ENCODE data around the gene OGFOD2. TPM values are rescaled to one million over a fixed set of nuclear protein-coding genes. Genes with fewer than 3 reads are reported as not detected.

Gene OGFOD2
- total RNA-seq, 4 donors from 2014 or later = 5.9 to 16.3 (median 15.5) TPM

- peak; percentile 46 to 49 for DNase-seq
- peaks cover 0 to 18% of the 10 kb centered on the region in 2 donors for H3K4me1 ChIP-seq
- no peaks in the 10 kb centered on the region for H3K36me3 ChIP-seq
- 53 to 76% methylated on average over 10 of the region's 10 CpGs for WGBS, 2 donors
- H3K9me3 ChIP-seq = no peaks in the 10 kb centered on the region
- H3K4me3 ChIP-seq (replicated peaks in 1 of 3) = no peak overlapping the region
- intact Hi-C loops (cut with DNase I) = no loop called here
- H3K27ac ChIP-seq = peak overlapping the region; percentile 15 to 65 (median 40)
- TF ChIP-seq POLR2A (IDR thresholded peaks at IDR 0.05) = no peak
- TF ChIP-seq, protein P1, sequence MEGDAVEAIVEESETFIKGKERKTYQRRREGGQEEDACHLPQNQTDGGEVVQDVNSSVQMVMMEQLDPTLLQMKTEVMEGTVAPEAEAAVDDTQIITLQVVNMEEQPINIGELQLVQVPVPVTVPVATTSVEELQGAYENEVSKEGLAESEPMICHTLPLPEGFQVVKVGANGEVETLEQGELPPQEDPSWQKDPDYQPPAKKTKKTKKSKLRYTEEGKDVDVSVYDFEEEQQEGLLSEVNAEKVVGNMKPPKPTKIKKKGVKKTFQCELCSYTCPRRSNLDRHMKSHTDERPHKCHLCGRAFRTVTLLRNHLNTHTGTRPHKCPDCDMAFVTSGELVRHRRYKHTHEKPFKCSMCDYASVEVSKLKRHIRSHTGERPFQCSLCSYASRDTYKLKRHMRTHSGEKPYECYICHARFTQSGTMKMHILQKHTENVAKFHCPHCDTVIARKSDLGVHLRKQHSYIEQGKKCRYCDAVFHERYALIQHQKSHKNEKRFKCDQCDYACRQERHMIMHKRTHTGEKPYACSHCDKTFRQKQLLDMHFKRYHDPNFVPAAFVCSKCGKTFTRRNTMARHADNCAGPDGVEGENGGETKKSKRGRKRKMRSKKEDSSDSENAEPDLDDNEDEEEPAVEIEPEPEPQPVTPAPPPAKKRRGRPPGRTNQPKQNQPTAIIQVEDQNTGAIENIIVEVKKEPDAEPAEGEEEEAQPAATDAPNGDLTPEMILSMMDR (IDR thresholded peaks at IDR 0.05) = peak in 1 of 6 experiments; percentile 7
- H3K27me3 ChIP-seq = no peaks in the 10 kb centered on the region
Observed at GRCh38 chr12:122946690-122947341, 28.2 kb upstream of the OGFOD2 start.

GRCh38 chr12:122947352-122947792, 27.7 kb upstream of the OGFOD2 start:
- WGBS, 2 donors = 70% methylated on average over 7 to 15 of the region's 15 CpGs
- no peak for DNase-seq
- no peaks in the 10 kb centered on the region for H3K36me3 ChIP-seq
- H3K27me3 ChIP-seq = no peaks in the 10 kb centered on the region
- H3K4me3 ChIP-seq (replicated peaks in 1 of 3) = no peak overlapping the region
- H3K27ac ChIP-seq = peak overlapping the region; percentile 15 to 65 (median 40)
- H3K9me3 ChIP-seq = no peaks in the 10 kb centered on the region
- H3K4me1 ChIP-seq = peaks cover 0 to 18% of the 10 kb centered on the region in 2 donors
- TF ChIP-seq POLR2A (IDR thresholded peaks at IDR 0.05) = no peak
- TF ChIP-seq, protein P1 (IDR thresholded peaks at IDR 0.05) = no peak
- intact Hi-C loops (cut with DNase I) = no loop called here

DNA sequence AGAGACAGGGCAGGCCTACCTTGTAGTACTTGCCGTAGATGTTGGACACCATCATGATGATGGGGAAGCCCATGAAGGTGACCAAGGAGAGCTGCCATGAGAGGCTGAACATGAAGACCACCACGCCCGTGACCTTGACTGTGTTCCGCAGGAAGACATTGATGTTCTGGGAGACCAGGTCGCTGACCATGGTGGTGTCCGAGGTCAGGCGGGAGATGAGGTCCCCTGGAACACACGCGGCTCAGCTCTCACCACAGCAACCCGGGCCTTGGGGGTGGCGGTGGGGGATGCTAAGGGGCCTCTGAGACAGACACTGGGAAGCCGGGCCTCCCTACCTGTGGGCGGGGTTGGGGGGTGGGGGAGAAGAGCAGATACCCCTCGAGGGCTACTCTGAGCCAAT, 26.4 kb upstream of the OGFOD2 start:
- Histone ChIP-seq H3K4me3 (replicated peaks in 1 of 3) (no peak overlapping the region), H3K27ac (no peak overlapping the region), H3K4me1 (peaks cover 0 to 15% of the 10 kb centered on the region in 2 donors), H3K27me3 (no peaks in the 10 kb centered on the region), H3K9me3 (no peaks in the 10 kb centered on the region), H3K36me3 (no peaks in the 10 kb centered on the region)
- TF ChIP-seq, protein P1 (IDR thresholded peaks at IDR 0.05) = no peak
- no peak for TF ChIP-seq POLR2A (IDR thresholded peaks at IDR 0.05)
- intact Hi-C loops (cut with DNase I) = no loop called here
- no peak for DNase-seq
- 91 to 94% methylated on average over 9 to 11 of the region's 14 CpGs for WGBS, 2 donors

- no peak for DNase-seq
- 95 to 100% methylated on average over 4 to 6 of the region's 8 CpGs for WGBS, 2 donors
- no peak for TF ChIP-seq POLR2A (IDR thresholded peaks at IDR 0.05)
- TF ChIP-seq, protein P1 (IDR thresholded peaks at IDR 0.05) = no peak
- intact Hi-C loops (cut with DNase I) = no loop called here
- H3K9me3 ChIP-seq = no peaks in the 10 kb centered on the region
- no peaks in the 10 kb centered on the region for H3K27me3 ChIP-seq
- H3K4me1 ChIP-seq = peaks cover 0 to 15% of the 10 kb centered on the region in 2 donors
- no peaks in the 10 kb centered on the region for H3K36me3 ChIP-seq
- no peak overlapping the region for H3K4me3 ChIP-seq (replicated peaks in 1 of 3)
- H3K27ac ChIP-seq = no peak overlapping the region
Observed at GRCh38 chr12:122949405-122949804, 25.6 kb upstream of the OGFOD2 start.

Data from thyroid gland (tissue), 4 donors.